HG03095 (cell line): Measurements from ENCODE around the gene NIM1K.
"Not testable (repeated sequence)": the region's sequence is repeated elsewhere in the genome, so short reads cannot be mapped to it uniquely, and the experiment has no call there.

ENCODE experiments used
- ATAC-seq: cut with Tn5 transposase; IDR thresholded peaks from one replicate; pipeline ENCODE4 v1.9.1; 2021; ENCODE audit warnings: moderate library complexity; ENCODE audit not compliant: unreplicated experiment

The NIM1K gene

DNA sequence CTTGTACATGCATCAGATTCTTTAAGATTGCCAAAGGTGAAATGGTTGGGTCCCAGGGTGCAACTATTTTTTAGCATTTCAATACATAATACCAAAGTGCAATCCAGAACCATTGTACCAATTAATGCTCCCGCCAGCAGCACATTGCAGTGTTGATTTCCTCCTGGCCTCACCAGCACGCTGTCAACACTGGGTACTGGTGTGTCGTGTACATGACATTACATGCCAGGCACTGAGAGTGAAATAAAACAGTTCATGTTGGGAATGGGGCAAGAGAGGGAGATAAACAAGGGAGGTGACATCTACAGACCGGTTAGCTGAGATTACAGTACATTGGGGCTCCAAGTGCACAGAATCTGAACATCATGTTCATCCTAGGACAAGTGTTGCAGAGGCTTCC is 83.4 kb downstream of the NIM1K start:
- ATAC-seq = no peak

DNA sequence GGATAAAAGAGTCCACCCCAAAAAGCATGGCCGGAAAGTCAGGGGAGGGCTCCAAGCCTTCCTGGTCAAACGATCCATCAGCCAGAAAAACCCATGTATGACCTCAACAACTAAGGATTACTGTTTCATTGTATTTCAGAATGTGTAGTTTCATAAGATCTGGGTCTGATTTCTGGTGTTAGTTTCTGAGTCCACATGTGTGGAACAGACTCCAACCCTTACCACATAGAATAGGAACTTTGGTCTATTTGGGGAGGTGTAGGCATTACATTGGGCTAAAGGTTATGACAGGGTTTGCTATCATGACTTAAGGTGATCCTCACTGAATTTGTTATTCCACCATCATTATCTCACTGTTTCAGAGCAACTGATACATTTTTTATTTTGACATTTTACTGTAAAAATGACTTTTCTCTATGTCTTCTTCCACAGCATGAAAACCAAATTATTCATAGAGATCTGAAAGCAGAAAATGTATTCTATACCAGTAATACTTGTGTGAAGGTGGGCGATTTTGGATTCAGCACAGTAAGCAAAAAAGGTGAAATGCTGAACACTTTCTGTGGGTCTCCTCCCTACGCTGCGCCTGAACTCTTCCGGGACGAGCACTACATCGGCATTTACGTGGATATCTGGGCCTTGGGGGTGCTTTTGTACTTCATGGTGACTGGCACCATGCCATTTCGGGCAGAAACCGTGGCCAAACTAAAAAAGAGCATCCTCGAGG is 87.7 kb downstream of the NIM1K start:
- ATAC-seq = no peak

DNA sequence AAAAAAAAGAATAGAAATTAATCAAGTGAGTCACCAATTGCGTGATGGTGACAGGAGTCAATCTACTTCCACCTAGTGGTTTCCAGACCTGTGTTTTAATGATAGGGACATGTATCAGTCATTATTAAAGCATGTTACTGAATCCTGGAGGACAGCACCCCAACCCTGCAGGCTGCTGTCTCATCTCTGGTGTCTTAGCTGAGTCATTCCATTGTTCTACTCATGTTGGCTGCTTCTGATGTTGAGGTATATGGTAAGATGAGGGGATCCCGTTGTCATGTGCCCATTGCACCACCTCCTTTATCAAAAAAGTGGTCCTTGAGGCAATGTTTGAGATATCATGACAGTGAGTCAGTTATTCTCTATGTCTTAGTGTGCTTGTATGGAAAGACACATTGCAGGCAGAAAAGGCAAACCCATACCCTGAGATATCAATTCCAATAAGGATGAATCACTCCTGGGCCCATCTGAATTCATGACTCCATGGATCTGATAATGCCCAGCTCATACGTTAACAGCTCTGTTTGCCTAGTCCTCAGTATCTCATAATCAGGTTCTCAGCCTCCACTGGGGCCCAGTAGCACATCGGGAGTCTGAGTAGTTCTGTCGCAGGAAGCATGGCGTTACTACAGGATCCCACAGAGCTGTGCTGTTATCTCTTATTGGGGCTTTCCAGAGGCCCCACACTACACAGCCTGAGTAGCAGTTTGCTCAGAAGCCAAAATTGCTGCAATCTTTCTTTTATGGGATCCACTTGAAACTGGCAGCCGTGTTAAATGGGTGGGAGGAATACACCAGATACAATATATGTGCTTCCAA is 90.0 kb downstream of the NIM1K start:
- ATAC-seq = no peak

DNA sequence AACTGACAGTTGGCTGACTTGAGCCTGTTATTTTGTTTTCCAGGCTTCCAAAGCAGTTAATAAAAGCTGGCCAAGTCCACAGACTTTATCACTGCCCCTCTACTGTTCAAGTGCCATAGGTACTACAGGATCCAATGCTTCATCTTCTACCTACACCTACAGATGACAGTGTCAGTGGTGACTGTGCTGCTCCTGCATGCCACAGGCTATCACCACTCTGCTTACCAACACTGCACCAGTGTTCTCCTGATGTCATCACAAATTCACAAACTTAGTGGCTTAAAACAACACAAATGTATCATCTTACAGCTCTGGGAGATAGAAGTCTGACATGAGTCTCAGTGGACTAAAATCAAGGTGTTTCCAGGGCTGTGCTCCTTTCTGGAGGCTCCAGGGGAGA is 94.6 kb downstream of the NIM1K start:
- no peak for ATAC-seq

DNA sequence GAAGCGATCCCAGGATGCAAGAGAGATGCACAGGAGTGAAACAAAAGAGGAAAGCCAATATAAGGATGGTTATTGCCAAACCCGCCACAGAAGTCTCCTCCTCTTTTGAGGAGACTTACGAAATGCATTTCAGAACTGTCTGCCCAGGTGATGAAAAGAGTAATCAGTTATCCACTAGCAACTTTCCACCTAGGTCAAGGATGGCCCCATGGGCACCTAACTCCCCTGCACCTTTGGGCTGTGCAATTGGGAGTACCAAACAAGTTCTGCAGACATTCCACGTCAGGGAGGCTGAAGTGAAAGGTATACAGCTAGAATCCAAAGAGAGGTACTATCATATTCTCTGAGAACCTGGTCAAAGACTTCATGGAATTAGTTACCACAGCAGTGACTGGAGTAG is 95.5 kb downstream of the NIM1K start:
- no peak for ATAC-seq

DNA sequence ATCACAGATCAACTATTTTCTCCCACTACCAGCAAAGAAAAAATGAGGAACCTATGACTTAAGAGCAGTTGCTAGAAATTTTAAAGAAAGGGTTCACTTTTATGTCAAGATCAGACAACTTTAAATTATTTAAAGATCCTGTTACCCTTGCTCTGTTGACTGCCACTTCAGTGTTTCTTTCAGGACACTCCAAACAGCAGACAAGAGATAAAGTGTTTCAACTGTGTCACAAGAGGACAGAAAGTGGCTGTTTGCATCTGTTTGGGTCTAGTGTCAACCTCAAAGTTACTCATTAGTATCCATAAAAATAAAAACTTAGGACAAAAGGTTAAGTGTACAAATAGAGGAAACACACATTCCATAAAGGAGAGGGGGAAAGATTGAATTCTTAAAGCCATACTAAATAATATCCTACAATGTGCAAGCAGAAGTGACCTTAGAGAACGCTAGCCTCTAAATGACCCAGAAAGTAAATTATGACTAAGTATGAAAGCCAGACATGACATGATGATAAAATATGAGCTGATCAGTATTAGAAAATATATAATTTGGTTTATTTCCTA is 96.3 kb downstream of the NIM1K start:
- no peak for ATAC-seq

DNA sequence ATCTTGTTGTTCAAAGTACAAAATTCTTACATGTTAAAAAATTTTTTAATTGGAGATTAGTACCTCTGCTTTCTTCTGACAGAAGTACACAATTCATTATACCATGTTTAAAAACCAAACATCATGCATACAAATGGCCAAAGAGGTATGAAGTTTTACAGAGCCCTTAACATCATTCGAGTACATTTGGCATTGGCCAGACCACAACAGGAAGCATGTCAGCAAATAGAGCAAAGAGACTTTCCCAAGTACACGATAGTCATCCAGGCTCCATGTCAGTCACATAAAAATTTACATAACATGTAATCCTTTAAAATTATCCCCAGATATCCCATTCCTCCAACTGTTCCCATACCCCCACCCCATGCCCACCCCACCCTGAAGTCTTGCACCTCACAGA is 98.7 kb downstream of the NIM1K start:
- ATAC-seq = no peak

DNA sequence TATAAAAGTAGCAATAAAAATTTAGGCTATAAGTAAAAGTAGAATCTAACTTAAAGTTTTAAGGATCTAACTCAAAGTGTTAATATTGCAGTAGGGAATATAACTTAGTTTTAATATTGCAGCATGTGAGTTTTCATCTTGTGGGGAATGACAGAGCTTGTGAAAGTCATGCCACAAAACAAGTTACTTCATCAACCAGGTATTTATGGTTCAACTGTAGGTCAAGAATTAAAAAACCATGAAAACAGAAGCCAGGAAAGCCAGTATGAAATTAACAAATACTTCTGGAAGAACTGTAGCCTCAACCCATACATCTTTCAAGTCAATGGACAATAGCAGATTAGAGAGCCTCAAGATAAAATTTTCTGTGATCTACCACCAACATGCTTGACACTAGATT is 102.2 kb downstream of the NIM1K start:
- ATAC-seq = no peak

DNA sequence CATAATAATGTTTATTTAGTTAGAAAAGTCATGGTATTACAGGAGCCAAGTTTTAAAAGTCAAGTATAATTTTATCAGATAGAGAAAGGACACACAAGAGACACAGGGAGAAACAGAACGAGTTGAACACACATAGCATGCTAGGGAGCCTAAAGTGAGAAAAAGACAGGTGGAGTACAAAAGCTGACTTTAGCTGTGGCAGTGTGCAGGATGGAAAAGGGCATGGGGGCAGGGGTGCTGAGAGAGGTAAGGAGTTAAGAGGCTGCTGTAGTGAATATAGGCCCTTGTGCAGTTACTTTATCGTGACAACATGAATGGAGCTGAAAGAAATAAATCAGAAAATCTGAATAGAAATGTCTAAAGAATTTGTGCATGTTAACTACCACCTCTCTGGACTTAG is 103.2 kb downstream of the NIM1K start:
- ATAC-seq = no peak

DNA sequence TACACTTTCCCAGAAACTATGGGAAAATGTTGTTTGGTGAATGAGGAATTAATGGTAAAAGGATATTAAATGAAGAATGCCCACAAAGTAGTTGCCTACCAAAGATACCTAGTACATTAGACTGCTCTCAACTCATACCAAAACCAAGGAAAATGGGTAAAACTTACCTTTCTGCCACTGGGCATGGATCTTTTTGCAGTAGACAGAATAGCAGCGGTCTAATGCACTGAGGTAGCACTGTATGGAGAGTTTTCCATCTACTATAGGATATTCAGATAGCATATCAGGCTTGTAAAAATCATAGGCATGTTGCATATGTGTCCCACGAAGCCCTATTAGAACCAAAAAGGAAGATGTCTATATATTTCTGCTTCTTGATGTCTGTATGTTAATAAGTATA is 104.8 kb downstream of the NIM1K start:
- no peak for ATAC-seq

DNA sequence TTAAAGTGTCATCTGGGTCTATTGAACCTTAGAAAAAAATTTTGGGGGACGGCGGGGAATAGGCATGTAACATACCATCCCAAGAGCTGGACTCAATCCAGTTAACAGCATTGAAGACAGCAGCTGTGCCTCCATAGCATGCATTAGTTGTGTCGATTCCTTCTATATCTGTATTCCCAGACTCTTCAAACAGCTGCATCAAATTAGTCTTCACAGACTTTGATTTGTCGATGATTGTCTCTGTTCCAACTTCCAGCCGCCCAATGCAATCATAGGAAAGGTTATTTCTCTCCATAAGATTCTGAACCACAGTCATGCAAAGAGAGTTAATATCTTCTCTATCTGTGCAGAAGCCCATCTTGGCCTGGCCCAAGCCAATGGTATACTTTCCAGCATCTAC is 106.4 kb downstream of the NIM1K start:
- no peak for ATAC-seq

DNA sequence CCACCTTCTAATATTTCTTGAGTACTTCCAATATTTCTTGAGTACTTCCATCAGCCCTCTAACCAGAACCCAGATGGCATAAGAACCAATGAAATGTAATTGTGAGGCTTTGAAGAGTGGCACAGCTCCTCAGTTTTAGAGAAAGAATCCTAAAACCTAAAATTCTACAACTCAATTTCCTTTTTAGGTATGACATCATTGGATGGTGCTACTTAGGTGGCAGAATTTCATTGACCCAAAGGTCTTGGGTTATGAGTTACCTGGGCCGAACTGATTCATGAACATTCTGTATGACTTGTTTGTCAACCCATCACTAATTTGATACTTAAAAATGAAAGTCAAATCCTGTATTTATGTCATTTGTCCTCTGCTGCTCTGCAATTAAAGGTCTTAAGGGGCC is 108.1 kb downstream of the NIM1K start:
- no peak for ATAC-seq

DNA sequence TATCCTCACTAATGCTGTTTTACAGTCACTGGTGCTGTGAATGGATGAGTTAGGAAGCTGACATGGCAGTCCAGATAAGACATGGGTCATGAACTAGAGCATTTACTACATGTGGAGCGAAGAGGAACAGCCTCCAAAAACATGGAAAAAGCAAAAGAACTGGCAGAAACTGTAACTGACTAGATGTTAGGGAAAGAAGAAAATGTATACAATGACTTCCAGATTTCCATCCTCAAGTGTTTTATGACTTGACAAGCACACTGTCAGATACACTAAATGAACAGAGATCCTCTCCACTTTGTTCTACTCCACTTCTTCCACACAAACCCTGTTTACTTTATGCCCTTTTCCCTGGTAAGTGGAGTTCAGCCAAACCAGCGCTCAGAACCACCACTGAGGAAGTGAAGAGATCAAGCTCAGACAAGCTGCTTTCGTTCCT is 109.6 kb downstream of the NIM1K start:
- no peak for ATAC-seq

DNA sequence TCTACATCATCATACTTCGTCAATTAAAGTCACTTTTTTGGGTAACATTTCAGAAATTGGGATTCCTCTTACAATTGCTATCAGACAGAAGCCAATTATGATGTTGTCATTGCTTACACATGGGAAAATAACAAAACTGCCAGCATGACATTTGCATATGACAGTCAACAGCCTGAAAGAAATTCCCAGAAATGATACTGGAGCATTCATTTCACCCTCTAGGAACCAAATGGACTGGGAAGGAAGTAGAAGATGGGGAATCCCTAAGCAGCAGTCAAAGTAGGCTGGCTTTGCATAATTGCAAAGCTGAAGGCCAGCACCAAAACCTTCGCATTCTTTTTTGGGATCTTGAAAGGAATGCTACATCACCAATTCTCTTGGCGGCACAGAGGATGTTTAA is 110.5 kb downstream of the NIM1K start:
- no peak for ATAC-seq

DNA sequence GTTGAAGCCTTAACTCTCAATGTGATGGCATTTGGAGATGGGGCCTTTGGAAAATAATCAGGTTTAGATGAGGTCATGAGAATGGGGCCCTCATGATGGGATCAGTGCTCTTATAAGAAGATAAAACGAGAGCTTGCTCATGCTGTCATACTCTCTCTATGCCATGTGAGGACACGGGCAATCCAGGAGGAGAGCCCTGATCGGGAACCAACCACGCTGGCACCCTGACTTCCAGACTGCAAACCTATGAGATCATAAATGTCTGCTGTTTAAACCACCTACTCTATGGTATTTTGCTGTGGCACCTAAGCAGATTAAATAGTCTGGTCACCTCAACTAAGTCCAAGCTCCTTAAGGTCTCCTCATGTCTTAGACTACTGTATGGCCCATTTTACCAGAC is 111.2 kb downstream of the NIM1K start:
- ATAC-seq = no peak

DNA sequence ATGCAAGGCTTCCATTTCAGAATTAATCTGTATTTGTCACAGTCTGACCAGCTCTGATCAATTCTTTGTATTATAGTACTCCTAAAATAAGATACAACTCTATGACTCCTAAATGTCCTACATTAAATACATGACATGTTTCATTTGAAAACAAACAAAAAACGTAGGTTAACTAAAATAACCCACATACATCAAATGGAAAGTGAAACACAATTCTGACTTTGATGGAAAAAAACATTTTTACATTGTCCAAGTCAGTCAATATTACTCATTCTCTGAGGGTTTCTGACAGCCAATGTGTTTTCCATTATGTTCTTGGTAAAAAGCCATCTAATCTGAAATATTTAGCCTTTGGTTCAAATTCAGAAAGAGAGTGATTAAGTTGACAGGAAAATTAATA is 112.5 kb downstream of the NIM1K start:
- no peak for ATAC-seq

DNA sequence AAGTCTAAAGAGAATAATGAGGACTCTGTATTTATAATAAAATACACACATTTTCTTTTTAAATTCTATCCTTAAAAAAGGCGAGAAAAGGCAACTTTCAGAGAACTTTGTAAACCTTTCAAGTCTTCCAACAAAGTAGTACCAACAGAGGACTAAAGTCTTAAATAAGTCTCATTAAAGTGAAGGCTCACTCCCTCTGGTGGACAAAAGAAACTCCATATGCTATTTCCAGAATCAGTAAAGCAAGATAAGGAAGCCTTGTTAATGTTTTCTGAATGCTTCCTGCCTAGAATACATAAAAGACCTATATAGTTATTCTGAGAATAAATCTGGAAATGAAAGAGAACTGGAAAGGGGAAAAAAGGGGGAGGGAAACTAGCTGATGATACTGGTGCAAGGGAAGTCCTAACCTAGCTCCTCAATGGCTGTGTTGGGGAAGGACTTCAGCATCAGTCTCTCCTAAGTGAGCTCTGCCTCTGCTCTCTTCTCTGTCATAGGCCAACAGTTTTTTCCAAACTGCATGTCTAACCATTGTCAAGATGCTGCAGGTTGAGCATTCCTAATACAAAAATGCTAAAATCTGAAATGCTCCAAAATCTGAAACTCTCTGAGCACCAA is 114.0 kb downstream of the NIM1K start:
- ATAC-seq = peak; percentile 52

DNA sequence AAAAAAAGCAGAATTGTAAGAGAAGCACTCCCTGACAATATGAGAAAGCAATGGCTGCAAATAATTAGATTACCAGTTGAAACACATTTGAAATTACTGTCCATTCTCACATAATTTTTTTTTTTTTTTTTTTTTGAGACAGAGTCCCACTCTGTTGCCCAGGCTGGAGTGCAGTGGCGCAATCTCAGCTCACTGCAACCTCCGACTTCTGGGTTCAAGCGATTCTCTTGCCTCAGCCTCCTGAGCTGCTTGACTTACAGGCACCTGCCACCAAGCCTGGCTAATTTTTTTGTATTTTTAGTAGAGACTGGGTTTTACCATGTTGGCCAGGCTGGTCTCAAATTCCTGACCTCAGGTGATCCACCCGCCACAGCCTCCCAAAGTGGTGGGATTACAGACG is 114.9 kb downstream of the NIM1K start:
- ATAC-seq = not testable (repeated sequence)

DNA sequence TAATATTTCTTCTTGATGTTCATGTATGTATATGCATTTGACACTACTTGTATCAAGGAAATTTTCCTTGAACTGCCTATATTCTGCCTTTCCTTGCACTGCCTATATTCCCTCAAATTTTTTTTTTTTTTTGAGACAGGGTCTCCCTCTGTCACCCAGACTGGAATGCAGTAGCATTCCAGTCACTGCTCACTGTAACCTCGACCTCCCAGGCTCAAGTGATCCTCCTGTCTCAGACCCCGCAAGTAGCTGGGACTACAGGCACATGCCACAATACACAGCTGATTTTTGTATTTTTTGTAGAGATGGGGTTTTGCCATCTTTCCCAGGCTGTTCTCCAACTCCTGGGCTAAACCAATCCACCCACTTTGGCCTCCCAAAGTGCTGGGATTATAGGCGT is 117.1 kb downstream of the NIM1K start:
- no peak for ATAC-seq

DNA sequence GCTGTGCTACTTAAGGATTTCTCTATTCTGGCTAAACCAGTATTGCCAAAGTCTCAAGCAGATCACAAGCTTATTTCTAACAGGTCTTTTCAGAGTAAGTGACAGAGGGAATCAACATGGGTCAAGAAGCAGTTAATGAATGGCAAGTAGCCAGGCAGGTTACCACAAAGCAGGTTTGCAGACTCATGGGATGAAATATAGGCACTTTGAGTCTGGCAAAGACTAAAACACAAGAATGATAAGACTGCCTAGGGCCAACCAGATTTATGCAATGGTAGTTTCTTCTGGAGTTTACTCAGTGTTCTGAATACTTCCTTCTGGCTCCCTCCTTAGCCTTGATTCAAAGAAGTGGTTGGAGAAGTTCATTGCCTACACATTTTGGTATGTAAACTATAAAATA is 117.6 kb downstream of the NIM1K start:
- no peak for ATAC-seq

DNA sequence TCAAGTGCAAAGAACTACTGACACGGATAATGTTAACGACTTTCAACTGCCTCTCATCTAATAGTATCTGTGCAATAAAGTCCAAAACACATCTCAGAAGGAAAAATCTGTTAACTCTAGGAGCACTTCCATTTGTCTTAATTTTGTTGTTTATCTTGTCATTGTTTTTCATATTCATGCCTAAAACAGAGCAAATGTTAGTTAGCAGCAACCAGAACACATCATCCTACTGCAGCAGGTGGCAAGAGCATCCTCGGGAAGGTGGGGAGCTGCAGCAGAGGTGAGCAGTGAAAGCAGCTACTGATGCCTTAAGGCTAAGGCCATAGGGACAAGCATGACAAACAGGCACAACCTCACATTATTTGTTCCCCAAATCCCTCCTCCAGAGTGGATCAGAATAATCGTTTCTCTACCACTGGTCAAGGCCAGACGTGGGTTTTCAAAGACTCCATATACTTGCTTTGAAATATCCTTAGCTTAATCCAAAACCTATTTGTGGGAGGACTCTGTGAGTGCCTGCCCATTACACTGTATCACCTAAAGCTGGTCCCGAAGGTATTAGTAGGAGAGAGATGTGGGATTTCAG is 120.1 kb downstream of the NIM1K start:
- ATAC-seq = no peak

DNA sequence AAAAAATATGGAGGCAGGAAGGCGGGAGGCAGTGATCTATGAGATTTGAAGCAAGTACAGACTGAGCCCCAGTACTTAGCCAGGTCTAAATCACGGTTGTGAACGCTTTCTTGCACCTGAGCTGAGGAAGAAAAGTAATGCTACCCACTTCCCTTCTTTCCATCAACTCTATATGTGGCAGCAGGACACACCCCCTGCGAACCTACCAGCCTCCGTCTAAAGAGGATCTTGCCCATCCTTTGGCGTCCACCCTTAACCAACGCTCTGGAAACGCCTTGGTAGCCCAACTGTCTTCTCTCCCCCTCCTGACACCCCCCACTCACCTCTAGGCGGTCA is 120.6 kb downstream of the NIM1K start:
- ATAC-seq = peak; percentile 4
